ENCODE data around the gene NDUFV2.
"Not testable (repeated sequence)": the region's sequence is repeated elsewhere in the genome, so short reads cannot be mapped to it uniquely, and the experiment has no call there.

The NDUFV2 gene

GRCh38 chr18:9102508-9103375, at the start of gene NDUFV2:
TSS of gene NDUFV2 (plus strand) at chr18:9102699. CDS start at chr18:9102744, 45 bp downstream.
- DNase-seq: peak; percentile 88 to 90

- DNase-seq: no peak
These were observed 48.7 kb upstream of the NDUFV2 start for GRCh38 chr18:9053814-9054213.

GRCh38 chr18:9055185-9055584, 47.3 kb upstream of the NDUFV2 start:
- peak in 1 of 2 donors; percentile 34 for DNase-seq

GRCh38 chr18:9055626-9056025, 46.9 kb upstream of the NDUFV2 start:
- DNase-seq: no peak

- DNase-seq: no peak
These were observed 44.9 kb upstream of the NDUFV2 start for GRCh38 chr18:9057646-9058045.

GRCh38 chr18:9058406-9058805, 44.1 kb upstream of the NDUFV2 start:
- no peak for DNase-seq

- DNase-seq: no peak
These were observed 40.1 kb upstream of the NDUFV2 start for GRCh38 chr18:9062418-9062751.

GRCh38 chr18:9065864-9066263, 36.6 kb upstream of the NDUFV2 start:
- no peak for DNase-seq

GRCh38 chr18:9066358-9066757, 36.1 kb upstream of the NDUFV2 start:
- no peak for DNase-seq

- DNase-seq: no peak
These were observed 35.6 kb upstream of the NDUFV2 start for GRCh38 chr18:9066817-9067306.

GRCh38 chr18:9067823-9068222, 34.7 kb upstream of the NDUFV2 start:
- no peak for DNase-seq

GRCh38 chr18:9068346-9068745, 34.2 kb upstream of the NDUFV2 start:
- DNase-seq: no peak

GRCh38 chr18:9069601-9070000, 32.9 kb upstream of the NDUFV2 start:
- DNase-seq: peak in 1 of 2 donors; percentile 20

- no peak for DNase-seq
These were observed 32.3 kb upstream of the NDUFV2 start for GRCh38 chr18:9070212-9070611.

- no peak for DNase-seq
These were observed 22.5 kb upstream of the NDUFV2 start for GRCh38 chr18:9079818-9080528.

GRCh38 chr18:9081940-9082339, 20.6 kb upstream of the NDUFV2 start:
- no peak for DNase-seq

GRCh38 chr18:9082711-9083510, 19.6 kb upstream of the NDUFV2 start:
- no peak for DNase-seq

- DNase-seq: no peak
These were observed 16.5 kb upstream of the NDUFV2 start for GRCh38 chr18:9086015-9086414.

GRCh38 chr18:9086624-9087023, 15.9 kb upstream of the NDUFV2 start:
- DNase-seq: no peak

GRCh38 chr18:9087144-9087543, 15.4 kb upstream of the NDUFV2 start:
- DNase-seq: no peak

- no peak for DNase-seq
These were observed 14.2 kb upstream of the NDUFV2 start for GRCh38 chr18:9088252-9088651.

- not testable (repeated sequence) for DNase-seq
These were observed 13.8 kb upstream of the NDUFV2 start for GRCh38 chr18:9088727-9089126.

GRCh38 chr18:9090578-9090977, 11.9 kb upstream of the NDUFV2 start:
- DNase-seq: no peak
